Skeletal muscle satellite cell (primary cell): ENCODE results near the gene CDC42BPB.

Experiments used
- H3K27me3 ChIP-seq: 2 replicates; pipeline ENCODE4 v1.7.0; 2013; ENCODE audit warnings: low read length; ENCODE audit not compliant: control insufficient read depth, insufficient read depth
- H3K36me3 ChIP-seq: 2 replicates; pipeline ENCODE4 v1.7.0; 2013; ENCODE audit warnings: mild to moderate bottlenecking, control low read depth, low read length; ENCODE audit not compliant: insufficient read depth
- H3K4me1 ChIP-seq: 2 replicates; pipeline ENCODE4 v1.7.0; 2013; ENCODE audit warnings: low read length; ENCODE audit not compliant: control insufficient read depth, insufficient read depth
- H3K4me2 ChIP-seq: 2 replicates; pipeline ENCODE4 v1.7.0; 2013; ENCODE audit warnings: mild to moderate bottlenecking, low read length
- H3K4me3 ChIP-seq: 2 replicates; pipeline ENCODE4 v1.7.0; 2013; ENCODE audit warnings: low read length
- H3K9ac ChIP-seq: 2 replicates; pipeline ENCODE4 v1.7.0; 2013; ENCODE audit warnings: mild to moderate bottlenecking, low read depth, low read length, moderate library complexity
- H3K9me3 ChIP-seq: replicated peaks from 2 replicates; pipeline ENCODE4 v1.7.0; 2013; ENCODE audit warnings: mild to moderate bottlenecking, control low read depth, low read length

CDC42BPB gene

DNA sequence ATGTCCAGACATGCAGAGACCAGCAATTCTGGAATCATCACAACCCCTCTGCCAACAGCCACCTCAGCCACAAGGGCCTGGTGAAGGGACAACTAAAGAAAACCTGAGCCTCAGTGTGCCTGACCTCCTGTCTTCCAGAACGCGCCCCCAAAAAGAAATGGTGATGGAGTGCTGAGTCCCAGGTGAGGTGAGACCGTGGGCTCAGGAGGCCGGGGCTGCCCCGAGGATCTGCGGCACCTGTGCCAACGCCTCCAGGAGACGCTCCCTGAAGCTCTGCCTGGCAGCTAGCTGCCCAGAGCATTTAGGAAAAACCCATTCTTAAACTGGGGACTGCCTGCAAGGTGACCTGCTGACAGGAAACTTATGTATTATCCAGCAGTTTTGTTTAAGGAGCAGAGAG, 51.2 kb downstream of the CDC42BPB start:
- Histone ChIP-seq H3K4me2 (no peak overlapping the region), H3K27me3 (no peaks in the 10 kb centered on the region), H3K9me3 (no peaks in the 10 kb centered on the region), H3K9ac (no peak overlapping the region), H3K4me1 (peaks cover 7% of the 10 kb centered on the region), H3K36me3 (peaks cover 69% of the 10 kb centered on the region), H3K4me3 (no peak overlapping the region)

DNA sequence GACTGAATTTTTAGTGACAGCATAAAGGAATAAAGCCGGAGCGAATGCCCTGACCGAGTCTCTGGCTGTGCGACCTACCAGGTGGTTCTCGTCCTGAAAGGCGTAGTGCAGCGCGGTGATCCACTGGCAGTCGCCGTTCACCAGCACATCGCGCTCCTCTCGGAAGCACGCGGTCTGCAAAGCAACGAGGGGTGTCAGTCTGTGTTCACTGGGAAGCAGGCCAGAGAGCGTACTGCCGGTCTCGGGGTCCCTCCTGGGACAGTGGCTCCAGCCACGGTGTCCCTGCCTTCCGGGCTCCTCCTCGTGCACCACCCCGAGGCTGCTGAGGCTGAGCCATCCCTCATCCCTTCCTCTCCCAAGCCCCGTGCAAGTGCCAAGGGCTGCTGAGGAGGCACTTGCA, 53.5 kb downstream of the CDC42BPB start:
- Histone ChIP-seq H3K4me2 (no peak overlapping the region), H3K36me3 (peaks cover 72% of the 10 kb centered on the region), H3K4me1 (peaks cover 10% of the 10 kb centered on the region), H3K9me3 (no peaks in the 10 kb centered on the region), H3K9ac (no peak overlapping the region), H3K4me3 (no peak overlapping the region), H3K27me3 (no peaks in the 10 kb centered on the region)

DNA sequence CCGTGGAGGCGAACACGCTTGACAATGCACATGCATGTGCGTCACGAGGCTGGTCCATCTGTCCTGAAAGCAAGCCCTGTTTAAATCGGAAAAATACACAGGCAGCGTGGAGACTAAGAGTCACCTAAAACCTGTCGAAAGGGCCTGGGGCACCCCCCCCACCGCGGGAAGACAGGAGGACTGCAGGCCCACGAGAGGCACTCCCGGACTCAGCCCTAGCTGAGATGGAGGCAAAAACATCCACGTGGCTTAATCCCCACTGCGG, 54.1 kb downstream of the CDC42BPB start:
- H3K27me3 ChIP-seq = no peaks in the 10 kb centered on the region
- peaks cover 67% of the 10 kb centered on the region for H3K36me3 ChIP-seq
- no peaks in the 10 kb centered on the region for H3K9me3 ChIP-seq
- H3K4me1 ChIP-seq = peaks cover 14% of the 10 kb centered on the region
- no peak overlapping the region for H3K4me2 ChIP-seq
- H3K9ac ChIP-seq = no peak overlapping the region
- H3K4me3 ChIP-seq = no peak overlapping the region

DNA sequence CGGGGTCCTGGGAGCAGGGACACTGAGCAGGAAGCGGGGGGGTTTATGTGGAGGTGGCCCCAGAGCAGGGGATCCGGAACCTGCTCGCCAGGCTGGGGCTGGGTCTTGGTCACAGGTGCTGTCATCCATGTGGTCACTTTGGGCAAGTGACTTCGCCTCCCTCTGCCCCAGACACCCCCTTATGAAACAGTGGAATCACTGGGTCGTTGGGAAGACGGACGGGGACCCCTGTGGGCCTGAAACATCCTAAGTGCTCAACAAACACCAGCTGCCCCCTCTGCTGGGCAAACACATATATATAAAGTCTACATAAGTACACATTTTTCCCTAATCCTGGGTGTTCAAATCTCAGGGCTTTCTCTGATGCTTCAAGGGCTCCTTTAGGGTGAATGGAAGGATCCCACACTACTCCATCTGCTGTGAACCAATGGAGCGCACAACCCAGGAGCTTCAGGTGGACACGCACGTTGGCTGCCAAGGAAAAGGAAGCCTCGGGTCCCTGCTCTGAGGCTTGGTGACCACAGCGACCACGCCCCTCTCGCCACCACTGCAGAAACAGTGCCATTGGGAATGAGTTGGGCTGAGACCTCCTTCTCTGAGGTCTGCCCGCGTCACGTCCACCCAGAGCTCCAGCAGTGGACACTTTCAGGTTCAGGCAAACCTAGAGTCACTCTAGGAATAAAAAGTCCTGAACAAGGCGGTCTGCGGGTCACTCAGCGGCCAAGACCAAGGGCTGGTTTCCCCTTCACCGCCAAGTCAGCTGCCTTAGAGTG, 54.6 kb downstream of the CDC42BPB start:
- Histone ChIP-seq H3K4me3 (no peak overlapping the region), H3K9ac (no peak overlapping the region), H3K36me3 (peaks cover 64% of the 10 kb centered on the region), H3K4me1 (peaks cover 18% of the 10 kb centered on the region), H3K9me3 (no peaks in the 10 kb centered on the region), H3K4me2 (no peak overlapping the region), H3K27me3 (no peaks in the 10 kb centered on the region)

DNA sequence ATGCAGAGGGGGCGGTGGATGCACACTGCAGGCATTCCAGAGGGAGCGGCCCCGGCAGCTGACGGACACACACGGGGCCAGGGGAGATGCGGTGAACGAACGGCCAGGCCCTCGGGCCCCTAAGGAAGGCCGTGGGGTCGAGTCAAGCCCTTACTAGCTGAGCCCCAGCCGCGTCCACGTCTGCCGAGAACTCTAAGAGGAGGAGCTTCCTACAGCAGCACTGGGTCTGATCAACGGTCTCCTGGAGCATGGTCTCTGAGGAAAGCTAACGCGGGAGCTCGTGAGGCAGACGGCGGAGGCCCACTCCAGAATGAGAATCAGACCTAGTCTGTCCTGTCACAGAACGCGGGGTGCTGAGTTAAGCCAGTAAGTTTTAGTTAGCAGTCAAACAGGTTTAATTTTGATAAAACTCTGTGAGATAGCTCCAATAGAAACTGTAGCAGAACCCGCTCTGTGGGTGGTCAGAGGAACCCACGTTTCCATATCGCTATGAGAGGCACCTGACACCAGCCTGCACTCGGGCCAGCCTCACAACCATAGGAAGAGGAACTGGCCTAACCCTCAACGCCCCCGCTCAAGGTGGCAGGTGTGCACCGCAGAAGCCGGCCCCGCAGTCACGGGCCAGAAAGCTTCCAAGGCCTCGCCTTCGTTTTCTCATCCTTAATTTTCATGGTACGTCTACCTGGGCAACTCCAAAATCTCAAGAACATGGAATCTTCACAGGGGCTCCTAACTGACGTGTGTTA, 55.5 kb downstream of the CDC42BPB start:
- H3K9me3 ChIP-seq = no peaks in the 10 kb centered on the region
- H3K4me3 ChIP-seq = no peak overlapping the region
- peaks cover 64% of the 10 kb centered on the region for H3K36me3 ChIP-seq
- H3K9ac ChIP-seq = no peak overlapping the region
- H3K4me2 ChIP-seq = no peak overlapping the region
- H3K4me1 ChIP-seq = peaks cover 18% of the 10 kb centered on the region
- no peaks in the 10 kb centered on the region for H3K27me3 ChIP-seq

DNA sequence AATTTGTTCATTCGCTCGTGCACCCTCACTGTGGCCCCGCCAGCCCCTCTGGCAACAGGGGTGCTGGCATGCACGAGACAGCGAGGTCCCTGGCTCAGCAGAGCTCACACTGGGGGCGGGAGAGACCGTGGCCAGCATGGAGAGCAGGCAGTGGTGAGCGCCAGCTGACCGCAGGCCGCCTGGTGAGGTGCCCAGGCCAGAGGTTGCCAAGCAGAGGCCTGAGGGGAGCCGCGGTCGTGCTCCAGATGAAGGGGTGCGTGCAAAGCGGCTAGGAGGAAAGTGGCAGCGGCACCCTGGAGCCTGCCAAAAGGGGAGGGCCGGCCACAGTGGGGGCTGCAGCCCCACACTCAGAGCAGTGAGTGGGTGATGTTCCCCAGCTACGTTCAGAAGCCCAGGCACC, 56.1 kb downstream of the CDC42BPB start:
- Histone ChIP-seq H3K9ac (no peak overlapping the region), H3K27me3 (no peaks in the 10 kb centered on the region), H3K4me2 (no peak overlapping the region), H3K9me3 (no peaks in the 10 kb centered on the region), H3K4me1 (peaks cover 18% of the 10 kb centered on the region), H3K4me3 (no peak overlapping the region), H3K36me3 (peaks cover 62% of the 10 kb centered on the region)

DNA sequence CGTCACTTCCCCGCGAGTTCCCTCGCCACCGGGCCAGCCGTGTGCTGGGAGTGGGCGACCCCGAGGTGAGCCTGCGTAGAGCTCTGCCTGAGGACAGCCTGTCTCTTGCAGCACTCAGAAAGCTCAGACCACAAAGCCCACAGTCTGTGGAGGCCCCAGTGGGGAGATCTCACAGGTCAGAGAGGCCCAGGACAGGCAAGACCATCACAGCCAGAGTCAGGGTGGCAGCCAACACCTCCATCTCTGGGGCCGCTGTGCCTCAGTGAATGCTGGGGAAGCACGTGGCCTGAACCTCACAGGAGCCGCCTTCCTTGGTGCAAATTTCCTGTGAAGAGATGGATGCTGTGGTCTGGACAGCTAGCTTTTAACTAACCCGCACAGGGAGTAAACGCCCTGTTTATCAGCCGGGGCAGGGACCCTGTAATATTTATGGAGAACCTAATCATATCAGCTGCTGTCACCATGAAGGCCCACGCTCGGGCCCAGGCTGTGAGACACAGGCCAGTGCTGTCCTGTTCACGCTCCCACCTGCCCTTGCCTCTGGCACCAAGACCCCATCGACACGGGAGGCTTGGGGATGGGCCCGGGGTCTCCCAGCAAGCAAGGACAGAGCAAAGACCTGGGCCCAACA, 56.9 kb downstream of the CDC42BPB start:
- Histone ChIP-seq H3K4me2 (no peak overlapping the region), H3K4me1 (peaks cover 18% of the 10 kb centered on the region), H3K36me3 (peaks cover 67% of the 10 kb centered on the region), H3K4me3 (no peak overlapping the region), H3K27me3 (no peaks in the 10 kb centered on the region), H3K9me3 (no peaks in the 10 kb centered on the region), H3K9ac (no peak overlapping the region)

DNA sequence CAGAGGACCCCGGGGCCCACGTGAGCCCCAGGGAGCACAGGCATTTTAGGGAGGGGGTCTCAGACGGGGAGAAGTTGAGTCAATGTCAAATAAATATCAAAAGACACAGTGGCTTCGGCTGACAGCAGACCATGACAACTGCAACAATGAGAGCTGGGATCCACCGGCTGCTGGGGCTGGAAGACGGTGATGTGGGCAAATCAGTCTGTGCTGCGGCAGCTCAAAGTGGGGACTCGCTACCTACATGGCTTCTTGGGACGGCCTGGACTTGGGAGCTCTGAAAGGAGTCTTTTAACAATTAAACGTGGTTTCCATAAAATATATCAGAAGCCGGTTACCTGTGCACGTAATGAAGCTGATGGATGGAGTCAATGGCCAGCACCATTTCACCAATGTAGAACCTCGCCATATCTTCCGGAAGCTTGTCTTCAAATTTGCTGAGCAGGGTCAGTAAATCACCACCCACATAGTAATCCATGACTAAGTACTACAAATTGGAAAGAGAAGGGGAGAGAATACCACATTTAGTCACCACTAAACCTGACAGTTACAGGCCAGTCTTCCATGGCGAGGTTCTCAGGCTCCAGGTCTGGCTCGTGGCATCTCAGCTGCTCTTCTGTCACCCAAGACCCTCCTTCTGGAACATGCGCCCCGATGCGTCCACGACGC, 58.0 kb downstream of the CDC42BPB start:
- Histone ChIP-seq H3K4me3 (no peak overlapping the region), H3K4me1 (peaks cover 18% of the 10 kb centered on the region), H3K27me3 (no peaks in the 10 kb centered on the region), H3K9ac (no peak overlapping the region), H3K4me2 (no peak overlapping the region), H3K36me3 (peaks cover 72% of the 10 kb centered on the region), H3K9me3 (no peaks in the 10 kb centered on the region)

DNA sequence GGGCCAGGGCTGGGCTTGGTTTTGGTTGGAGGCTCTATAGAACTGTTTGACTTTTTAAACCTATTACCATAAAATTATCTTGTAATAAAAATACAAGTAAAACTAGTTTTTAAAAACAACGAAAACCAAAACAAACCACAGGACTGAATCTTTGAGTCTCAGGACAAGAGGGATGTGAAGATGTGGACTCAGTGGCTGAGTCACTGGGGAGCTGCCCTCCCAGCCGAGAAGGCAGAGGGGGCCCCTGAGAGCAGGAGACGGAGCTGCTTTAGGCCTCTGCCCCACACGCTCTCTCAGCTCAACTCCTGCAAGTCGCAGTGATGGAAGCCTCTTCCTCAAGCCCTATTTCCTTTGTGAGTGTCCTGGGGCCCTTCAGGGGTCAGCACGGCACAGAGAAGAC, 59.0 kb downstream of the CDC42BPB start:
- Histone ChIP-seq H3K9ac (no peak overlapping the region), H3K4me1 (peaks cover 27% of the 10 kb centered on the region), H3K4me2 (no peak overlapping the region), H3K9me3 (no peaks in the 10 kb centered on the region), H3K36me3 (peaks cover 69% of the 10 kb centered on the region), H3K27me3 (no peaks in the 10 kb centered on the region), H3K4me3 (no peak overlapping the region)

DNA sequence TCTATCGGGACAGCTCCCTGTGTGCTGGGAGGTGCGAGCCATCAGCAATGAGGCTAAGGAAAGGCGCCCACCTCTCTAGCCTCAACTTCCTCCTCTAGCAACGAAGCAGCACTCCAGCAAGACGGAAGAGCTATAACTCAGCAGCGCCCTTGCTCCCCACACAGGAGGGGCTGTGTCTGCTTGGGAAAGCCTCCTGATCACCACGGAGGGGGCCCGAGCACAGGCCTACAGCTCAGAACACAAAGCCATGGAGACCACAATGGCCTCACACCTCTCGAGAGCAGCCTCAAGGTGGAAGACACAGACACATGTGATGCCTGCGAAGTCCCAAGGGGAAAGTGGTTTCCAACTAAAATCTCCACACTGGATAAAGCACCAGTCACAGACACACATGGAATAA, 60.4 kb downstream of the CDC42BPB start:
- H3K4me1 ChIP-seq = peaks cover 33% of the 10 kb centered on the region
- H3K4me3 ChIP-seq = no peak overlapping the region
- no peak overlapping the region for H3K9ac ChIP-seq
- no peak overlapping the region for H3K4me2 ChIP-seq
- H3K27me3 ChIP-seq = no peaks in the 10 kb centered on the region
- H3K36me3 ChIP-seq = peaks cover 55% of the 10 kb centered on the region
- H3K9me3 ChIP-seq = no peaks in the 10 kb centered on the region

DNA sequence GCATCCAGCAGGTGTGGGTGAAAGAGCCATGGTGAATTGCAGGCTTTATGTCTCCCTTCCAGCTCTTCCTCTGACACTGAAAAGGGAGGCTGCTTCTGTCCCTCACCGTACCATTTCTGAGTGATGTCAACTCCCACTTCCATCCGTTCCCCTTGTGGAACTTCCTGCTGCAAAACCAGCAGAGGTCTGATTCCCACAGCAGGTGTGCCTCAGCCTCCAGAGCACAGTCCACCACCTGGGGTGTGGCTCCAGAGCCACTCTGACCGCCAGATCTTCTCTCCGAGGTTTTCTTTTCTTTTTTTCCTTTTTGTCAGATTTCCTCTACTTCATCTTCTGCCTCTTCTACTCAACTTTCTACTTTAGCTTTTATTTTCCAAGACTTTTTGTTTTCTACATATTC, 62.7 kb downstream of the CDC42BPB start:
- Histone ChIP-seq H3K9me3 (no peaks in the 10 kb centered on the region), H3K4me1 (peaks cover 40% of the 10 kb centered on the region), H3K27me3 (no peaks in the 10 kb centered on the region), H3K4me2 (no peak overlapping the region), H3K9ac (no peak overlapping the region), H3K36me3 (peaks cover 51% of the 10 kb centered on the region), H3K4me3 (no peak overlapping the region)
